ENCODE data around the gene FAN1.

- TF ChIP-seq, protein P1, sequence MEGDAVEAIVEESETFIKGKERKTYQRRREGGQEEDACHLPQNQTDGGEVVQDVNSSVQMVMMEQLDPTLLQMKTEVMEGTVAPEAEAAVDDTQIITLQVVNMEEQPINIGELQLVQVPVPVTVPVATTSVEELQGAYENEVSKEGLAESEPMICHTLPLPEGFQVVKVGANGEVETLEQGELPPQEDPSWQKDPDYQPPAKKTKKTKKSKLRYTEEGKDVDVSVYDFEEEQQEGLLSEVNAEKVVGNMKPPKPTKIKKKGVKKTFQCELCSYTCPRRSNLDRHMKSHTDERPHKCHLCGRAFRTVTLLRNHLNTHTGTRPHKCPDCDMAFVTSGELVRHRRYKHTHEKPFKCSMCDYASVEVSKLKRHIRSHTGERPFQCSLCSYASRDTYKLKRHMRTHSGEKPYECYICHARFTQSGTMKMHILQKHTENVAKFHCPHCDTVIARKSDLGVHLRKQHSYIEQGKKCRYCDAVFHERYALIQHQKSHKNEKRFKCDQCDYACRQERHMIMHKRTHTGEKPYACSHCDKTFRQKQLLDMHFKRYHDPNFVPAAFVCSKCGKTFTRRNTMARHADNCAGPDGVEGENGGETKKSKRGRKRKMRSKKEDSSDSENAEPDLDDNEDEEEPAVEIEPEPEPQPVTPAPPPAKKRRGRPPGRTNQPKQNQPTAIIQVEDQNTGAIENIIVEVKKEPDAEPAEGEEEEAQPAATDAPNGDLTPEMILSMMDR (IDR thresholded peaks at IDR 0.05), result no peak
- no peak for TF ChIP-seq POLR2A (IDR thresholded peaks at IDR 0.05)
Measured at GRCh38 chr15:30925686-30926085, 22.0 kb downstream of the FAN1 start.
